Smooth muscle cell (in vitro differentiated cells): Measurements from ENCODE around the gene MAML1. TPM values are rescaled to one million over a fixed set of nuclear protein-coding genes. Genes with fewer than 3 reads are reported as not detected.

Experiments used
- DNase-seq: peaks from one replicate; lab custom pipeline; 2025; ENCODE audit not compliant: unreplicated experiment; lab: John Stamatoyannopoulos, UW
- H2AFZ ChIP-seq: fragments of 200-600 bp; sonication (generic); 2 replicates; pipeline ENCODE4 v1.6.0; 2016; ENCODE audit warnings: antibody characterized with exemption, low read depth, mild to moderate bottlenecking
- H3F3A ChIP-seq: fragments of 200-600 bp; sonication (generic); 2 replicates; pipeline ENCODE4 v1.6.0; 2017; ENCODE audit warnings: antibody characterized with exemption, low read depth
- H3K27ac ChIP-seq: fragments of 200-600 bp; sonication (generic); 2 replicates; pipeline ENCODE4 v1.5.1; 2016; ENCODE audit warnings: low read depth, mild to moderate bottlenecking
- H3K27me3 ChIP-seq: fragments of 200-600 bp; sonication (generic); 2 replicates; pipeline ENCODE4 v1.6.1; 2016; ENCODE audit warnings: low read depth, mild to moderate bottlenecking
- H3K36me3 ChIP-seq: fragments of 200-600 bp; sonication (generic); 2 replicates; pipeline ENCODE4 v1.5.1; 2016; ENCODE audit warnings: low read depth
- H3K4me1 ChIP-seq: fragments of 200-600 bp; sonication (generic); 2 replicates; pipeline ENCODE4 v1.5.1; 2016; ENCODE audit warnings: low read depth
- H3K4me2 ChIP-seq: fragments of 200-600 bp; sonication (generic); 2 replicates; pipeline ENCODE4 v1.6.0; 2016; ENCODE audit warnings: mild to moderate bottlenecking
- H3K4me3 ChIP-seq: fragments of 200-600 bp; sonication (generic); 2 replicates; pipeline ENCODE4 v1.5.1; 2016; ENCODE audit warnings: mild to moderate bottlenecking
- H3K79me2 ChIP-seq: fragments of 200-600 bp; sonication (generic); 2 replicates; pipeline ENCODE4 v1.6.0; 2016; ENCODE audit warnings: low read depth, mild to moderate bottlenecking
- H3K9ac ChIP-seq: fragments of 200-600 bp; sonication (generic); 2 replicates; pipeline ENCODE4 v1.6.0; 2016; ENCODE audit warnings: low read depth
- H3K9me3 ChIP-seq: fragments of 200-600 bp; sonication (generic); replicated peaks from 2 replicates; pipeline ENCODE4 v1.5.1; 2016; ENCODE audit warnings: low read depth
- H4K20me1 ChIP-seq: fragments of 200-600 bp; sonication (generic); 2 replicates; pipeline ENCODE4 v1.6.0; 2016; ENCODE audit warnings: low read depth
- CTCF ChIP-seq: fragments of 200-600 bp; sonication (generic); IDR thresholded peaks from 2 replicates; pipeline ENCODE4 v1.5.1; 2017; ENCODE audit warnings: borderline replicate concordance, mild to moderate bottlenecking, antibody characterized with exemption; ENCODE audit not compliant: insufficient read depth, poor library complexity, severe bottlenecking
- WGBS: methylation state at CpG from one replicate; pipeline ENCODE4 v1.1.7; 2016; ENCODE audit warnings: low lambda C conversion rate; 5-methylcytosine and 5-hydroxymethylcytosine counted together
- polyA plus RNA-seq: library from polyadenylated mRNA; unstranded; fragments of >200 nt; fragmentation: Nextera tagmentation; extraction: Ambion mirVana; gene quantifications from 2 replicates; pipeline ENCODE4 v1.2.1, GENCODE V29; 2016
- total RNA-seq: library from RNA; depleted of rRNA; stranded (reverse); fragments of >200 nt; gene quantifications from 2 replicates; pipeline ENCODE4 v1.2.3, GENCODE V29; 2014

Gene MAML1
- total and polyA plus RNA-seq, 2 experiments from 2014 or later: 9.9 to 11.5 TPM

- H3K79me2 ChIP-seq: peaks cover 49% of the 10 kb centered on the region
- peaks cover 19% of the 10 kb centered on the region for H3K36me3 ChIP-seq
- H2AFZ ChIP-seq: no peak overlapping the region
- H3F3A ChIP-seq: peaks cover 35% of the 10 kb centered on the region
- peak overlapping the region; percentile 88 for H3K27ac ChIP-seq
- H3K9me3 ChIP-seq: no peaks in the 10 kb centered on the region
- H3K4me3 ChIP-seq: peak overlapping the region; percentile 91
- WGBS: under 1% methylated on average over 68 of the region's 101 CpGs
- H3K27me3 ChIP-seq: no peaks in the 10 kb centered on the region
- TF ChIP-seq CTCF: no peak
- peak overlapping the region; percentile 86 for H3K9ac ChIP-seq
- H3K4me1 ChIP-seq: peaks cover 8% of the 10 kb centered on the region
- DNase-seq: peak; percentile 29
- H3K4me2 ChIP-seq: peak overlapping the region; percentile 94
- peaks cover 49% of the 10 kb centered on the region for H4K20me1 ChIP-seq
Measured at GRCh38 chr5:179732918-179733771, 523 bp downstream of the MAML1 start.

GRCh38 chr5:179733772-179734126 lies 1.1 kb downstream of the MAML1 start:
- no peak for TF ChIP-seq CTCF
- WGBS: 2% methylated on average over 2 of the region's 2 CpGs
- H3K4me1 ChIP-seq: peaks cover 8% of the 10 kb centered on the region
- H3K9ac ChIP-seq: peak overlapping the region; percentile 86
- DNase-seq: no peak
- H2AFZ ChIP-seq: no peak overlapping the region
- peaks cover 13% of the 10 kb centered on the region for H3K36me3 ChIP-seq
- H4K20me1 ChIP-seq: peaks cover 55% of the 10 kb centered on the region
- peak overlapping the region; percentile 94 for H3K4me2 ChIP-seq
- H3F3A ChIP-seq: peaks cover 30% of the 10 kb centered on the region
- no peaks in the 10 kb centered on the region for H3K9me3 ChIP-seq
- peak overlapping the region; percentile 91 for H3K4me3 ChIP-seq
- H3K27ac ChIP-seq: peak overlapping the region; percentile 88
- no peaks in the 10 kb centered on the region for H3K27me3 ChIP-seq
- peaks cover 55% of the 10 kb centered on the region for H3K79me2 ChIP-seq

GRCh38 chr5:179734536-179735164 lies 2.0 kb downstream of the MAML1 start:
- DNase-seq: no peak
- Histone ChIP-seq H3K27me3 (no peaks in the 10 kb centered on the region), H3K36me3 (peaks cover 8% of the 10 kb centered on the region), H3K9ac (peak overlapping the region; percentile 86), H3K9me3 (no peaks in the 10 kb centered on the region), H3F3A (peaks cover 25% of the 10 kb centered on the region), H3K79me2 (peaks cover 64% of the 10 kb centered on the region), H2AFZ (no peak overlapping the region), H3K27ac (peak overlapping the region; percentile 88), H3K4me1 (peaks cover 8% of the 10 kb centered on the region), H4K20me1 (peaks cover 64% of the 10 kb centered on the region), H3K4me3 (peak overlapping the region; percentile 91), H3K4me2 (peak overlapping the region; percentile 94)
- WGBS: 78% methylated on average over 12 of the region's 12 CpGs
- no peak for TF ChIP-seq CTCF
